Muscle layer of duodenum (tissue), 2 donors: ENCODE measurements around the gene CCDC192.

Source experiments
- H3K27ac ChIP-seq: one replicate; pipeline ENCODE4 v1.7.0; 2013; ENCODE audit warnings: mild to moderate bottlenecking, low read length
- H3K27me3 ChIP-seq: one replicate; pipeline ENCODE4 v1.7.0; 2013; ENCODE audit warnings: low read depth, mild to moderate bottlenecking, control low read depth, low read length
- H3K36me3 ChIP-seq, 2 donors: one replicate each; pipeline ENCODE4 v1.7.0; 2013; ENCODE audit warnings: low read length in 2 of 2, control low read depth in 1 of 2, mild to moderate bottlenecking in 1 of 2; ENCODE audit not compliant: insufficient read depth in 2 of 2, control insufficient read depth in 1 of 2
- H3K4me1 ChIP-seq, 2 donors: one replicate each; pipeline ENCODE4 v1.7.0; 2013; ENCODE audit warnings: low read length in 2 of 2, mild to moderate bottlenecking in 2 of 2, control low read depth in 1 of 2, moderate library complexity in 1 of 2; ENCODE audit not compliant: insufficient read depth in 2 of 2, control insufficient read depth in 1 of 2
- H3K4me3 ChIP-seq, 2 donors: one replicate each; pipeline ENCODE4 v1.7.0; 2013; ENCODE audit warnings: low read length in 2 of 2, low read depth in 1 of 2, mild to moderate bottlenecking in 1 of 2
- H3K9me3 ChIP-seq, 2 donors: one replicate each; pipeline ENCODE4 v1.7.0; 2013; ENCODE audit warnings: low read length in 2 of 2, control low read depth in 1 of 2, mild to moderate bottlenecking in 1 of 2; ENCODE audit not compliant: control insufficient read depth in 1 of 2
- donor health status: healthy.

Gene CCDC192

DNA sequence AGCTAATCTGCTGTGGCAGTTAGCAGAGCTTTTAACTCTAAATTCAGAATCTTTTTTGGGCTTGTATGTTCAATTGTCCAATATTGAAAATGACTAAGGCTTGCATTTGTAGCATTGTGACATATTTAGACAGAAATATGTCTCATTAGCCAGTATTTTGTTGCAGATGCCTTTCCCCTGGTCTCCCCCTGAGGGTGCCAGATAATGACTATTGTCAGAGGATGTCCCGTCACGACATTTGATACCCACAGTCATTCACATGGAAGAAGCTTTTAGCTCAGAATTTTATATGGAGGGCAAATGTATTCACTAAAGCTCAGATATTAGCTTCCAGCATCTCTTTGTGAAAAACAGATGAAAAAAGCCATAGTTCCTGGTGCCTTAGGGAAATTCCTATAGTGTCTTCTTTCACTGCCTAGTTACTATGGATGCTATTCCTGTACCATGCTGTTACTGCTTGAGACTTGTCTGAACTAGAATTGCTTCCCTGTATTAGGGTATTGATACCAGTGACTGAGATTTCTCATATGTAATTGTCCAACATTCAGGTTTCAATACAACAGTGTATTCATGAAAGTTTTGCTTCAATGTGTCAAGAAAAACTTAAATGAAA lies 96.2 kb downstream of the CCDC192 start:
- Histone ChIP-seq H3K4me1 (peaks cover 8 to 10% of the 10 kb centered on the region in 2 donors), H3K27me3 (no peaks in the 10 kb centered on the region), H3K4me3 (no peak overlapping the region), H3K9me3 (no peaks in the 10 kb centered on the region), H3K36me3 (no peaks in the 10 kb centered on the region), H3K27ac (no peak overlapping the region)

DNA sequence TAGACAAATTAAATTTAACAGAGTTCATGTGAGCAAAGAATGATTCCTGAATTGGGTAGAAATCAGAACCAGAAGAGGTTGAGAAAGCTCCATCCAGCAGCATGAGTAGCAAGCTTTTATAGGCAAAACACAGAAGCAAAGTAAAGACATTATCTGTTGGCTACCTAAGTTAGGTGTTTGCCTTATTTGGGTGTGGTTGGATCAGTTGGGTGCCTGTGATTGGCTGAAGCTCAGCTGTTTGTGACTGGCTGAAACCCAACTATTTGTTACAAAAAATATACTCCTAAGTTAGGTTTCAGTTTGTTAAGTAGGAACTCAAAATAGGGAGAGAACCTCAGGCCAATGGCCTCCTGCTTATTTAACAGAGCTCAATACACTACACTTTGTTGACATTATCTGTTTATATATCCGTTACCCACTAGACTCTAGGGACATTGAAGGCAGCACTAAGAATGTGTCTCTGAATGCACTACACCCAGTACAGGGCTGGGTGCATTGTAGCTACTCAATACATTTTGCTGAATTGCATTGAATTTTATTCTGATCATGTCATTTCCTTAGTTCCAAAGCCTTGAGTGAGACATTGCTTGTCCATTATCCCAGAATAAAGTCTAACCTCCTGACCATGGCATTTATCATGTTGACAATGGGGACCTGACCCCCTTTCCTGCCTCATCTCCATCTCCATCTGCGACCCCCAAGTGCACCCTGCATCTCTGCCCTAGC lies 98.7 kb downstream of the CCDC192 start:
- Histone ChIP-seq H3K27me3 (no peaks in the 10 kb centered on the region), H3K4me1 (peaks cover 8 to 10% of the 10 kb centered on the region in 2 donors), H3K36me3 (no peaks in the 10 kb centered on the region), H3K27ac (no peak overlapping the region), H3K9me3 (no peaks in the 10 kb centered on the region), H3K4me3 (no peak overlapping the region)

DNA sequence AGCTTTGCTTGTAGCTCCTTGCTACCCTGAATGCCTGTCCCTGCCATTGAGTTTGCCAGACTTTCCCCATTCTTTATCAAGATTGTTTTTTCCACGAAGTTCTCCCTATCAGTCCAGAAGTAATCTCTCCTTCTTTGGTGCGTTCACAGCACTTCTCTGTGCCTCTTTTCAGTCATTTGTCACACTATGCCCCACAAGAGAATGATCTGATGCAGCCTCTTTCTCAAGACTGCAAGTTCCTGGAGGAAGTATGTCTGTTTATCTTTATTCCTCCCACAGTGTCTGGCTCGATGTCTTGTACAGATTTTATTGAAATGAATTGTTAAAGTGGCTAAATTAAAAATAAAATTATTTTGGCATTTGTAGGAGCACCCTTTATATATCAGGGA lies 99.3 kb downstream of the CCDC192 start:
- H3K4me1 ChIP-seq: peaks cover 8 to 10% of the 10 kb centered on the region in 2 donors
- no peaks in the 10 kb centered on the region for H3K36me3 ChIP-seq
- no peak overlapping the region for H3K27ac ChIP-seq
- no peaks in the 10 kb centered on the region for H3K9me3 ChIP-seq
- H3K27me3 ChIP-seq: no peaks in the 10 kb centered on the region
- H3K4me3 ChIP-seq: no peak overlapping the region

DNA sequence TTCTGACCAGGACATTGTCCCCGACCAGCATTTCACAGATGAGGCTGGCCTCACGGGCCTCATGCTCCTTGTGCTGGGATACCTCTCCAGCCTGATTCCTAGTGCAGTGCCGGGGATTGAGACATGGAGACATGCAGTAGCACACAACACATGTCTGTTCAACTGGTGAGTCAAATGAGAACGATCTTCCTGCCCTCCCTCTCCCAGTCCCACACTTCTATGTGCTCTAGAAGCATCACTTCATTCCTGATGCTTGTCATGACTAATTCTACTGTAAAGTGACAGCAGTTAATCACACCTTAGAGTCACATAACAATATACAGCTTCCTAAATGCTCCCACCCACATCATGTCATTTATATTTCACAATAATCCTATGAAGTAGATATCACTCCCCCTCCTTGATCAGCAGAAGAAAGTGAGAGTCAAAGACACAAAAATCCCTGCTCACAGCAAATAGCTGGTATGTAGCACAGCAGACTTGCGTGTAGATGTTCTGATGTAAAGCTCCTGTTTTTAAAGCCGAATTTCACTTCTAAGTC lies 101.8 kb downstream of the CCDC192 start:
- Histone ChIP-seq H3K27me3 (no peaks in the 10 kb centered on the region), H3K4me1 (peaks cover 8 to 10% of the 10 kb centered on the region in 2 donors), H3K4me3 (no peak overlapping the region), H3K9me3 (no peaks in the 10 kb centered on the region), H3K36me3 (no peaks in the 10 kb centered on the region), H3K27ac (no peak overlapping the region)

DNA sequence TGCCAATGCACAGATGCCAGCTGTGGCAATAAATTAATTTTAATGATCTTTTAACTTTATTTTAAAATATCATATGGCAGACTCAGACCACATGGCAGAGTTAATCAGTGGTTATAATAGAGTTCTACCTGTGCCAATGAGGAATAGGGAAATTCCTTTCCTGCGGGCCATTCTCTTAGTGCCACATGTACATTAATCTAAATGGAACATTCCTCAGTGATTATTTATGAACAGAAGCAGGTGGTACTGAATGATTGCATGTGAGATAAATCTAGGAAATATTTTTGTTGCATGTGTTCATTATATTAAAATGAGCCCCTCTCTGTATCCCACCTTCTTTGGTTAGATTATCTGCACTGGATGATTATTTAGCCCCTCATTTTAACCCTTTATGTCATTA lies 102.3 kb downstream of the CCDC192 start:
- no peaks in the 10 kb centered on the region for H3K36me3 ChIP-seq
- H3K27me3 ChIP-seq: no peaks in the 10 kb centered on the region
- no peak overlapping the region for H3K27ac ChIP-seq
- H3K9me3 ChIP-seq: no peaks in the 10 kb centered on the region
- no peak overlapping the region for H3K4me3 ChIP-seq
- peaks cover 8 to 10% of the 10 kb centered on the region in 2 donors for H3K4me1 ChIP-seq

DNA sequence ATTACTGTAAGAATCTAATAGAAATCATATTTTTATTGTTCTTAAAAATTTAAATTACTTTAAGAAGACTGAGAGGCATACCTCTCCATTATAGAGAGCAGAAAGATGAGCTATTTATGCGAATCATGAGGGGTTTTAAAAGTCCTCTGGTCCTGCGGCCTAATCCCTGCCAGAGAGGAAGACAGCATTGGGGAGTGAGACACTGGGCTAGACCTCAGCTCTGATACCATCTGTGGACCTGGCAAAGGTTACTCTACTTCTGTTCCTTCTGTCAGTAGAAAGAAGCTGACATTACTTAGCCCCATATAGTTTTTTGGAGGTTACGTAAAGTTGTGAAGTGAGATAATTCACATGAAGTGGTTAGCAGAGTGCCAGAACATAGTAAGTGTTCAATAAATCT lies 103.6 kb downstream of the CCDC192 start:
- no peak overlapping the region for H3K27ac ChIP-seq
- no peaks in the 10 kb centered on the region for H3K27me3 ChIP-seq
- no peaks in the 10 kb centered on the region for H3K9me3 ChIP-seq
- no peaks in the 10 kb centered on the region for H3K36me3 ChIP-seq
- H3K4me1 ChIP-seq: peaks cover 7 to 8% of the 10 kb centered on the region in 2 donors
- H3K4me3 ChIP-seq: no peak overlapping the region

DNA sequence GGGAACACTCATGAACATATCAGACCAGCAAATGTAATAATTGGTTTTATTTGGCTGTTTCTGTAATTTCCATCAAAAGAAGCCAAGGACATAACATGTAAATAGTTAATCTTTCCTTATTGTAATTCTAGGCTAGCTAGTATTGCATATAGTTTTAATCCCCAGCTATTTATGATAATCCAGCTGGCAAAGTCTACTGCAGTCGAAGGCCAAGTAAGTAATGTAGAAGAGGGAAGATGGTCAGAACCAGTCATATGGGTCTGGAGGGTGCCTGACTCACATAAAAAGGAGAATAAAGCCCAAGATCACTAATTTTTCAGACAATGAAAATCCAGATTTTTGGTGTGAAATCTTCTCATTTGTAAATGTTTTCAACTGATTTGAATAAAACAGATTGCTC lies 106.3 kb downstream of the CCDC192 start:
- Histone ChIP-seq H3K27ac (no peak overlapping the region), H3K4me1 (peaks cover 0 to 20% of the 10 kb centered on the region in 2 donors), H3K36me3 (no peaks in the 10 kb centered on the region), H3K27me3 (no peaks in the 10 kb centered on the region), H3K4me3 (no peak overlapping the region), H3K9me3 (no peaks in the 10 kb centered on the region)

DNA sequence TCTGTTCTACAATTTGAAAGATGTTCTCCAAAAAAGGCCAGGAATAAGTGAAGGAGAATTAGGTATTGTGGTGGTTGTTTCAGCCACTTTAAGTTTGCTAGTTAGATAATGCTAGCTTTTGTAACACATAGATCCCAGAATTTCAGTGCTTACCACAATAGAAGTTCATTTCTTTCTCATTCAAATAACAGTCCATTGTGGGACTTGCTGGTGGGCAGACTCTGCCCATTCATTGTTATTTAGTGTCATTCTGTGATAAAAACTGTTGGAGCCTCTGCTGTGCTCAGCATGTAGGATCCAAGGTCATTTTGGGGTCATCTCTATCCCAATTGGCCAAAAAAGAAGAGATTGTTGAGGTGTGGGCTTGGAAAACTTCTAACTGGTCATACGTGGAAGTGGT lies 106.8 kb downstream of the CCDC192 start:
- Histone ChIP-seq H3K4me3 (no peak overlapping the region), H3K4me1 (peaks cover 0 to 20% of the 10 kb centered on the region in 2 donors), H3K27ac (no peak overlapping the region), H3K36me3 (no peaks in the 10 kb centered on the region), H3K9me3 (no peaks in the 10 kb centered on the region), H3K27me3 (no peaks in the 10 kb centered on the region)

DNA sequence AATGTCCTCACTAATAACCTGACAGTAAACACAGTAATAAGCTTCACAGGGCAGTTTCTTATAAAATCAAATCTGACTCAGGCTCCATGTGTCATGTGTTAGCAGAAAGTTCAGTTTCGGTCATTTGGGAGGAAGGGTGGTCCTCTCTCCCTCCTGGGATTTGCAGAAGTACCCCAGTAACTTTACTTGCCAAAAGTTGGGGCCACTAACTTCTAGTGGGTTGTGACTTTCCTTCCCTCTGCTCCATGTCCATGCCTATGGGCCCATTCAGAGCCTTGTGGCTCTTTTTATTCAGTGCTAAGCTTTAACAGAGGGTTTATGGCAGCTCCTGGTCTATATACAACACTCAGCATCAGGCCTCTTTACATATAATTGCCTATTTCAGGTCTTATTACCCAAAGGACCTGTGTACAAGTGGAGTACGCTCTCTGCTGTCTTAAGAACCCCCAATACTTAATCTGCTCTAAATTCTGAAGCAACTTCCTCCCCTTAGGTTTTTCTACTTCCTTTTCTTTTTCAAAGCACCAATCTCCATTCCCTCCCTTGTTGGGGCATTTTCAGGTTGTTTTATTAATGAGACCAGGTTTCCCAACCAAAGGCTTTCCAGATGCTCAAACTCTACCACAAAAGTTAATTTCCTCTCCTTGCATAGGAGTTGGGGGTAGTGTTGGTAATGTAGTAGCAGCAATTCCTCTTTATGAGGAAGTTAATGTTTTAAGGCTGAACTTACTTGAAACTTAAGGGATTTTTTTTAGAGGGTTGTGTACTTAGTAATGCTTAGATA lies 107.7 kb downstream of the CCDC192 start:
- Histone ChIP-seq H3K36me3 (no peaks in the 10 kb centered on the region), H3K27me3 (no peaks in the 10 kb centered on the region), H3K4me1 (peaks cover 0 to 27% of the 10 kb centered on the region in 2 donors), H3K27ac (no peak overlapping the region), H3K9me3 (no peaks in the 10 kb centered on the region), H3K4me3 (no peak overlapping the region)

DNA sequence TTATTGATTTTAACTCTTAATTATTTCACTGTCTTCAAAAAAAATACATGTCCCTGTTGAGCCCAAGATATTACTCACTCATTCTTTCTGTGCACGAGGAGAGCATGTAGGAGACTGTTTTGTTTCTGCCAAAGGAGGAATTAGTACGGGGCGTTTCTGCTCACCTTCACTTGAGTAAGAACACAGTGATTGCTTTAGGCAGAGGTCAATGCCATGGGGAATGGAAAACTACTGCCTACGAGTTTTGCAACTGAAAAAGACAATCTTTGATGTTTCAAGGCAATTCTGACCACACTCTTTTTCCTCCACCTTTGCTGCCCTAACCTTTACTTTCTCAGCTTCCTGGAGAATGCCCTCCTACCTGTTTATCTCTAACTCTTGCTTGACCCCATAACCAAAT lies 109.4 kb downstream of the CCDC192 start:
- Histone ChIP-seq H3K27me3 (no peaks in the 10 kb centered on the region), H3K27ac (no peak overlapping the region), H3K4me1 (peaks cover 0 to 29% of the 10 kb centered on the region in 2 donors), H3K36me3 (no peaks in the 10 kb centered on the region), H3K9me3 (no peaks in the 10 kb centered on the region), H3K4me3 (no peak overlapping the region)
